ENCODE measurements around the gene ATP2B1. TPM values are rescaled to one million over a fixed set of nuclear protein-coding genes. Genes with fewer than 3 reads are reported as not detected.

ATP2B1 gene
- total RNA-seq, 1 donor from 2014 or later = 49.7 TPM

DNA sequence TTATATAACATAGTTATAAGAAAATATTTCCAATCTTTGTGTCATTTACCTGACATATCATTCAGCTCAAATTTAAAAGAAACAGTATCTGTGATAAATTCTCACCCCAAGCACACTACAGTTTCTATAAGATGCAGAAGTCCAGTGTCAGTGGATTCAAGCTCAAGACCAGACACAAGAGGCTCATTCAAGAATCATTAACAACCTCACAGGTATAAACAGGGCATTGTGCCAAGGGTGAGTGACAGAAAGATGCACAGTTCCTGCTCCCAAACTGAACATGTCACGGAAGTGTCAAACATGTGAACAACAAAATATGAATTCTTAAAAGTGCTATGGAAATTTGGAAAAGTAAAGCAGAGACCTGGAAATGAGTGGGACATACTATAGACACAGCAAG is 12.8 kb downstream of the ATP2B1 start:
- Mint-ChIP-seq H3K27me3 (ENCODE audit: low read depth) (no peaks in the 10 kb centered on the region), H3K4me3 (ENCODE audit: unreplicated experiment) (no peak overlapping the region), H3K9me3 (ENCODE audit: low read depth) (no peaks in the 10 kb centered on the region), H3K36me3 (ENCODE audit: low read depth) (no peaks in the 10 kb centered on the region), H3K4me1 (ENCODE audit: low read depth) (peaks cover 63% of the 10 kb centered on the region), H3K27ac (ENCODE audit: unreplicated experiment) (no peak overlapping the region)
- TF ChIP-seq, protein P1, sequence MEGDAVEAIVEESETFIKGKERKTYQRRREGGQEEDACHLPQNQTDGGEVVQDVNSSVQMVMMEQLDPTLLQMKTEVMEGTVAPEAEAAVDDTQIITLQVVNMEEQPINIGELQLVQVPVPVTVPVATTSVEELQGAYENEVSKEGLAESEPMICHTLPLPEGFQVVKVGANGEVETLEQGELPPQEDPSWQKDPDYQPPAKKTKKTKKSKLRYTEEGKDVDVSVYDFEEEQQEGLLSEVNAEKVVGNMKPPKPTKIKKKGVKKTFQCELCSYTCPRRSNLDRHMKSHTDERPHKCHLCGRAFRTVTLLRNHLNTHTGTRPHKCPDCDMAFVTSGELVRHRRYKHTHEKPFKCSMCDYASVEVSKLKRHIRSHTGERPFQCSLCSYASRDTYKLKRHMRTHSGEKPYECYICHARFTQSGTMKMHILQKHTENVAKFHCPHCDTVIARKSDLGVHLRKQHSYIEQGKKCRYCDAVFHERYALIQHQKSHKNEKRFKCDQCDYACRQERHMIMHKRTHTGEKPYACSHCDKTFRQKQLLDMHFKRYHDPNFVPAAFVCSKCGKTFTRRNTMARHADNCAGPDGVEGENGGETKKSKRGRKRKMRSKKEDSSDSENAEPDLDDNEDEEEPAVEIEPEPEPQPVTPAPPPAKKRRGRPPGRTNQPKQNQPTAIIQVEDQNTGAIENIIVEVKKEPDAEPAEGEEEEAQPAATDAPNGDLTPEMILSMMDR (IDR thresholded peaks at IDR 0.05) = no peak
- DNase-seq (ENCODE audit: low spot score) = no peak

DNA sequence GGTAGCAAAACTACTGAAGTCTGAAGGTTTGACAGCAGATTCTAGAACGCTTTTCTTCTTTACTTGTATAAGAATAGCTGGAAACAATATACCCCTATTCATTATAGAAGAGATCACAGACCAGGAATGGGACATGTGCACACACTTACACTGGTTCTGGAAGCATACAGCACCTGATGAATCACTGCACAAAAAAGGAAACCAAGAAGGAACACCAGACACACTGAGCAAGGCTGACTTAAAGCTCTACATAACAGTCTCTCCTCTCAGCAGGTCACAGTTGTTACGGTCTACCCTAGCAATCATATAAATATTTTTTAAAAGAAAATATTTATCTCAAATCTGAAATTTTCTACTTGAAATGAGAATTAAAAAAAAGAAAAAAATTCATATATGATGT is 13.5 kb downstream of the ATP2B1 start:
- TF ChIP-seq, protein P1 (IDR thresholded peaks at IDR 0.05) = no peak
- H3K36me3 Mint-ChIP-seq (ENCODE audit: low read depth) = no peaks in the 10 kb centered on the region
- H3K4me3 Mint-ChIP-seq (ENCODE audit: unreplicated experiment) = no peak overlapping the region
- H3K27me3 Mint-ChIP-seq (ENCODE audit: low read depth) = no peaks in the 10 kb centered on the region
- H3K27ac Mint-ChIP-seq (ENCODE audit: unreplicated experiment) = no peak overlapping the region
- no peaks in the 10 kb centered on the region for H3K9me3 Mint-ChIP-seq (ENCODE audit: low read depth)
- no peak for DNase-seq (ENCODE audit: low spot score)
- H3K4me1 Mint-ChIP-seq (ENCODE audit: low read depth) = peaks cover 61% of the 10 kb centered on the region

DNA sequence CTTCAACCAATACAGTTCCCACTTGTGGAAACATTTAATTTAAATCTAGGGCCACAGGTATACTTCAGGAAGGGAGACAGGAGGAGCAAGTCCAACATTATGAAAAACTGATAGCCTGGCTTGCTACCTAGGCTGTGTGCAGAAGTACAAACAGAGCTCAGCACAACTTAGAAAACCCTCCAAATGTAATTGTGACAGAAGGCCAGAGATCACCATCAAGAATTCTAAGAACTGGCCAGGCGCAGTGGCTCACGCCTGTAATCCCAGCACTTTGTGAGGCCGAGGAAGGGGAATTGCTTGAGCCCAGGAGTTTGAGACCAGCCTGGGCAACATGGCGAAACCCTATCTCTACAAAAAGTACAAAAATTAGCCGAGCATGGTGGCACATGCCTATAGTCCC is 14.1 kb downstream of the ATP2B1 start:
- DNase-seq (ENCODE audit: low spot score) = no peak
- H3K27me3 Mint-ChIP-seq (ENCODE audit: low read depth) = no peaks in the 10 kb centered on the region
- H3K4me3 Mint-ChIP-seq (ENCODE audit: unreplicated experiment) = no peak overlapping the region
- no peaks in the 10 kb centered on the region for H3K36me3 Mint-ChIP-seq (ENCODE audit: low read depth)
- peaks cover 58% of the 10 kb centered on the region for H3K4me1 Mint-ChIP-seq (ENCODE audit: low read depth)
- H3K27ac Mint-ChIP-seq (ENCODE audit: unreplicated experiment) = no peak overlapping the region
- TF ChIP-seq, protein P1 (IDR thresholded peaks at IDR 0.05) = no peak
- H3K9me3 Mint-ChIP-seq (ENCODE audit: low read depth) = no peaks in the 10 kb centered on the region

DNA sequence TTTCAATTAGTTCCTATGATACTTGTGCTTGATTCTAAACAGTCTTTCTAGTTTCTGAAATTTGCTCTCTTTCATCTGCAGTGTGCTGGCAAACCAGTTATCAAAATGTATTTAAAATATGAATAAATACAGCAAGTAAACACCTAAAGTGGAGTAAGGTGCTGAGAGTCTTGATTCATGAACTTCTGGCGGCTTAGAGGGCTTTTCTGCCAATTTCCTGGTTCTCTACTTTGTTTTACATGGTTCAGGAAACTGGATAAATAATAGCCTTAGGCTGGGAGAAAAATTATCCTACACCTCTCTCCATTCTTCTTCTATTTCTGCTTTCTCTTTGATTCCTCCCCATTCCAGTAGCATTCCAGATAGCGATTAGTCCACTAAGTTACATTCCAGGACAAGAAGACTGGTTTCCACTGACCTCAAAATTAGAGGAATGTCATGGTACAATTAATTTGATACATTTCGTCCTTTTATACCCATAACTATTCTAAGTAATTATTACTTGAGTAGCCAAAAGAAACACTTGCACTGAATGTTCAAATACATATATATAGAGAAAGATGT is 14.9 kb downstream of the ATP2B1 start:
- DNase-seq (ENCODE audit: low spot score) = no peak
- no peak overlapping the region for H3K4me3 Mint-ChIP-seq (ENCODE audit: unreplicated experiment)

DNA sequence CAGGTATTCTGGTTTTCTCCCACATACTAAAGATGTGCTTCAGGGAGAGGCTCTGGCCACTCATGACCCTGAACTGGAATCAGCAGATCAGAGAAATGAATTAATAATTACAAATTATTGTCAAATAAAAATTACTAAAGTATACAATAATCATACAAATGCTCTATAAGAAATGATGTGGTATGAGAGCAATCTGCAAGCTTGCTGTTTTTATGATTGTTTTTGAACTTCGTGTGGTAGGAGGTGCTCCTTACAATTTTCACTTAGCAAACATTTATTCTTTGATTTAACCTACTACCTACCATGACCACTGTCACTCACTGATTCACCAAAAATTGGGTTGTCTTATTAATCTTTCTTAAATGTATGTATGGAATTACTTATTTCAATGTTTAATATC is 16.2 kb downstream of the ATP2B1 start:
- Mint-ChIP-seq H3K9me3 (ENCODE audit: low read depth) (no peaks in the 10 kb centered on the region), H3K4me3 (ENCODE audit: unreplicated experiment) (no peak overlapping the region), H3K36me3 (ENCODE audit: low read depth) (no peaks in the 10 kb centered on the region), H3K27ac (ENCODE audit: unreplicated experiment) (no peak overlapping the region), H3K27me3 (ENCODE audit: low read depth) (no peaks in the 10 kb centered on the region), H3K4me1 (ENCODE audit: low read depth) (peaks cover 49% of the 10 kb centered on the region)
- TF ChIP-seq, protein P1 (IDR thresholded peaks at IDR 0.05) = no peak
- no peak for DNase-seq (ENCODE audit: low spot score)

More for the DNA sequence above, 14.9 kb downstream of the ATP2B1 start:
- H3K27ac Mint-ChIP-seq (ENCODE audit: unreplicated experiment) = peak overlapping the region; percentile 6
- no peaks in the 10 kb centered on the region for H3K9me3 Mint-ChIP-seq (ENCODE audit: low read depth)
- no peaks in the 10 kb centered on the region for H3K27me3 Mint-ChIP-seq (ENCODE audit: low read depth)
- TF ChIP-seq, protein P1 (IDR thresholded peaks at IDR 0.05) = no peak
- peaks cover 53% of the 10 kb centered on the region for H3K4me1 Mint-ChIP-seq (ENCODE audit: low read depth)
- no peaks in the 10 kb centered on the region for H3K36me3 Mint-ChIP-seq (ENCODE audit: low read depth)

Measured in chondrocyte (in vitro differentiated cells).